OCI-LY7 (cell line): ENCODE results near the gene TMEM184A. TPM values are rescaled to one million over a fixed set of nuclear protein-coding genes. Genes with fewer than 3 reads are reported as not detected.

Source experiments
- BruUV-seq: library from RNA; stranded (reverse); fragments of 400-500 nt; replicated peaks from 2 replicates; lab custom pipeline; 2021; lab: Mats Ljungman, UMichigan
- CTCF ChIA-PET: fragments of 300-600 bp; sonication (Branson Sonifier 250); formaldehyde crosslinking; loops from one replicate; lab custom pipeline; 2022; ENCODE audit warnings: antibody characterized with exemption; ENCODE audit not compliant: unreplicated experiment; lab: Charles Lee
- POLR2A ChIA-PET: fragments of 300-600 bp; sonication (Branson Sonifier 250); formaldehyde crosslinking; loops from one replicate; lab custom pipeline; 2022; ENCODE audit warnings: antibody characterized with exemption; lab: Charles Lee
- DNase-seq: peaks from one replicate; pipeline ENCODE4 v3.0.0-alpha.2; 2015; ENCODE audit warnings: low spot score
- H2AFZ ChIP-seq: fragments of 200-600 bp; sonication (generic), shearing (Covaris generic); 2 replicates; pipeline ENCODE4 v1.6.1; 2014; ENCODE audit warnings: mild to moderate bottlenecking, antibody characterized with exemption, low read length, moderate library complexity
- H3K27ac ChIP-seq: fragments of 200-600 bp; sonication (generic); 2 replicates; pipeline ENCODE4 v1.5.1; 2014; ENCODE audit warnings: mixed run types, low read depth, mild to moderate bottlenecking, moderate library complexity, low read length, inconsistent platforms; ENCODE audit not compliant: poor library complexity, severe bottlenecking
- H3K36me3 ChIP-seq: fragments of 200-600 bp; sonication (generic); 2 replicates; pipeline ENCODE4 v1.6.1; 2014; ENCODE audit warnings: mild to moderate bottlenecking, antibody characterized with exemption, low read length, moderate library complexity, mixed read lengths; ENCODE audit not compliant: insufficient read depth
- H3K4me1 ChIP-seq: fragments of 200-600 bp; sonication (generic); 2 replicates; pipeline ENCODE4 v1.5.1; 2014; ENCODE audit warnings: mild to moderate bottlenecking, low read length; ENCODE audit not compliant: insufficient read depth, poor library complexity, severe bottlenecking
- H3K4me2 ChIP-seq: fragments of 200-600 bp; sonication (generic); 2 replicates; pipeline ENCODE4 v1.6.1; 2014; ENCODE audit warnings: mild to moderate bottlenecking, low read length
- H3K4me3 ChIP-seq: fragments of 200-600 bp; sonication (generic); 2 replicates; pipeline ENCODE4 v1.5.1; 2014; ENCODE audit warnings: mild to moderate bottlenecking, low read depth, low read length; ENCODE audit not compliant: poor library complexity, severe bottlenecking
- H3K79me2 ChIP-seq: fragments of 200-600 bp; sonication (generic); 2 replicates; pipeline ENCODE4 v1.6.1; 2016; ENCODE audit warnings: low read depth, mild to moderate bottlenecking, low read length, moderate library complexity, mixed read lengths; ENCODE audit not compliant: insufficient read depth
- H3K9me2 ChIP-seq: fragments of 200-600 bp; sonication (generic); 2 replicates; pipeline ENCODE4 v1.6.1; 2016; ENCODE audit warnings: mild to moderate bottlenecking, low read length, mixed read lengths; ENCODE audit not compliant: insufficient read depth
- H3K9me3 ChIP-seq: fragments of 200-600 bp; sonication (generic); 2 replicates; pipeline ENCODE4 v1.6.1; 2014; ENCODE audit warnings: mild to moderate bottlenecking, mixed run types, low read length, mixed read lengths
- H4K20me1 ChIP-seq: fragments of 200-600 bp; sonication (generic); 2 replicates; pipeline ENCODE4 v1.6.1; 2014; ENCODE audit warnings: mild to moderate bottlenecking, antibody characterized with exemption, low read length, moderate library complexity, mixed read lengths; ENCODE audit not compliant: insufficient read depth
- CTCF ChIP-seq: fragments of 200-600 bp; sonication (generic); conservative IDR thresholded peaks from 2 replicates; pipeline ENCODE4 v1.5.1; 2014; ENCODE audit warnings: mild to moderate bottlenecking, antibody characterized with exemption, low read length, moderate library complexity, mixed read lengths
- EZH2phosphoT487 ChIP-seq: fragments of 200-600 bp; sonication (generic); IDR thresholded peaks from 2 replicates; pipeline ENCODE4 v1.6.1; 2018; ENCODE audit warnings: low read depth, borderline replicate concordance, mild to moderate bottlenecking, mixed run types, antibody characterized with exemption, low read length, moderate library complexity, mixed read lengths
- intact Hi-C: fragments of 100-400 bp; cut with micrococcal nuclease; formaldehyde crosslinking; loops from one replicate; pipeline ENCODE4 v1.10.0; 2022; ENCODE audit not compliant: unreplicated experiment
- total RNA-seq, 2 experiments: library from RNA; depleted of rRNA in 1 of 2; stranded (reverse); fragments of >200 nt in 1 of 2; shearing (Covaris generic) in 1 of 2; gene quantifications; 2 replicates each; pipeline ENCODE4 v1.2.3, GENCODE V29; 2014 to 2022

TMEM184A gene
- total RNA-seq, 2 experiments from 2014 or later: 0.19 TPM; not detected in 1

GRCh38 chr7:1579481-1580421, 23.7 kb upstream of the TMEM184A start:
- H3K4me1 ChIP-seq: no peaks in the 10 kb centered on the region
- H3K4me2 ChIP-seq: no peak overlapping the region
- ChIA-PET POLR2A (no interaction called here), CTCF (no interaction called here)
- DNase-seq: peak; percentile 66
- no peak overlapping the region for H2AFZ ChIP-seq
- no peaks in the 10 kb centered on the region for H3K79me2 ChIP-seq
- no peaks in the 10 kb centered on the region for H3K9me2 ChIP-seq
- no peaks in the 10 kb centered on the region for H3K36me3 ChIP-seq
- H4K20me1 ChIP-seq: no peaks in the 10 kb centered on the region
- intact Hi-C loops: loop anchor here (1.0 to 10.0 kb wide), 4 partner anchors 85 to 775 kb away; partner anchors contain the start of gene EIF3B
- BruUV-seq: no TSS peak
- no peak overlapping the region for H3K27ac ChIP-seq
- TF ChIP-seq CTCF (peak; percentile 86), EZH2phosphoT487 (no peak)
- H3K4me3 ChIP-seq: no peak overlapping the region
- no peaks in the 10 kb centered on the region for H3K9me3 ChIP-seq

GRCh38 chr7:1578513-1578912, 22.5 kb upstream of the TMEM184A start:
- no peak for TF ChIP-seq CTCF
- TF ChIP-seq EZH2phosphoT487: no peak
- no peaks in the 10 kb centered on the region for H3K4me1 ChIP-seq
- intact Hi-C loops: loop anchor here (5.0 to 10.0 kb wide), 3 partner anchors 86 to 776 kb away; partner anchors contain the start of gene EIF3B
- H3K36me3 ChIP-seq: no peaks in the 10 kb centered on the region
- H3K4me3 ChIP-seq: no peak overlapping the region
- DNase-seq: no peak
- no peaks in the 10 kb centered on the region for H3K79me2 ChIP-seq
- H2AFZ ChIP-seq: no peak overlapping the region
- no peak overlapping the region for H3K27ac ChIP-seq
- no TSS peak for BruUV-seq
- H3K4me2 ChIP-seq: no peak overlapping the region
- no peaks in the 10 kb centered on the region for H4K20me1 ChIP-seq
- no peaks in the 10 kb centered on the region for H3K9me3 ChIP-seq
- CTCF ChIA-PET: no interaction called here
- POLR2A ChIA-PET: no interaction called here
- H3K9me2 ChIP-seq: no peaks in the 10 kb centered on the region
